H9 (cell line): ENCODE results near the gene TMEM26. TPM values are rescaled to one million over a fixed set of nuclear protein-coding genes. Genes with fewer than 3 reads are reported as not detected.

ENCODE experiments used
- DNase-seq: peaks from one replicate; pipeline ENCODE4 v3.0.0-alpha.2; 2017
- H2AFZ ChIP-seq: one replicate; pipeline ENCODE4 v1.6.1; 2013; ENCODE audit warnings: mild to moderate bottlenecking, low read length, control low read depth, moderate library complexity
- H2AK5ac ChIP-seq: 2 replicates; pipeline ENCODE4 v1.6.1; 2013; ENCODE audit warnings: low read length, control low read depth, mixed read lengths; ENCODE audit not compliant: insufficient read length
- H2BK120ac ChIP-seq: one replicate; pipeline ENCODE4 v1.6.1; 2013; ENCODE audit warnings: low read depth, mild to moderate bottlenecking, low read length, control low read depth, inconsistent platforms; ENCODE audit not compliant: poor library complexity, severe bottlenecking
- H2BK12ac ChIP-seq: 2 replicates; pipeline ENCODE4 v1.6.1; 2013; ENCODE audit warnings: low read length, control low read depth, mixed read lengths, low read depth; ENCODE audit not compliant: insufficient read length
- H2BK15ac ChIP-seq: 2 replicates; pipeline ENCODE4 v1.6.1; 2013; ENCODE audit warnings: low read depth, low read length, control low read depth
- H2BK20ac ChIP-seq: one replicate; pipeline ENCODE4 v1.6.1; 2013; ENCODE audit warnings: low read depth, mild to moderate bottlenecking, low read length, control low read depth, inconsistent platforms; ENCODE audit not compliant: poor library complexity, severe bottlenecking
- H2BK5ac ChIP-seq: 2 replicates; pipeline ENCODE4 v1.6.1; 2013; ENCODE audit warnings: low read length, control low read depth, mixed read lengths; ENCODE audit not compliant: insufficient read length
- H3K14ac ChIP-seq: 2 replicates; pipeline ENCODE4 v1.6.1; 2013; ENCODE audit warnings: low read length, control low read depth; ENCODE audit not compliant: insufficient read depth
- H3K18ac ChIP-seq: 2 replicates; pipeline ENCODE4 v1.6.1; 2013; ENCODE audit warnings: low read depth, mild to moderate bottlenecking, mixed read lengths, low read length, control low read depth; ENCODE audit not compliant: insufficient read length
- H3K23ac ChIP-seq: 2 replicates; pipeline ENCODE4 v1.6.1; 2013; ENCODE audit warnings: low read length, control low read depth, mixed read lengths, low read depth; ENCODE audit not compliant: insufficient read length
- H3K23me2 ChIP-seq: 2 replicates; pipeline ENCODE4 v1.6.1; 2013; ENCODE audit warnings: low read depth, mild to moderate bottlenecking, mixed read lengths, low read length, control low read depth; ENCODE audit not compliant: insufficient read length, poor library complexity, severe bottlenecking
- H3K27ac ChIP-seq: 2 replicates; pipeline ENCODE4 v1.5.1; 2013; ENCODE audit warnings: low read length, control low read depth, mixed read lengths, low read depth; ENCODE audit not compliant: insufficient read length
- H3K27me3 ChIP-seq: 2 replicates; pipeline ENCODE4 v1.6.1; 2013; ENCODE audit warnings: low read length, control low read depth, inconsistent platforms; ENCODE audit not compliant: insufficient read depth
- H3K4ac ChIP-seq: 2 replicates; pipeline ENCODE4 v1.6.1; 2013; ENCODE audit warnings: low read depth, mild to moderate bottlenecking, control low read depth, inconsistent platforms, low read length, moderate library complexity
- H3K4me1 ChIP-seq: 2 replicates; pipeline ENCODE4 v1.6.1; 2013; ENCODE audit warnings: low read length, control low read depth, inconsistent platforms; ENCODE audit not compliant: insufficient read depth
- H3K4me2 ChIP-seq: 2 replicates; pipeline ENCODE4 v1.6.1; 2013; ENCODE audit warnings: low read length, control low read depth, mixed read lengths; ENCODE audit not compliant: insufficient read length, insufficient read depth
- H3K56ac ChIP-seq: 2 replicates; pipeline ENCODE4 v1.6.1; 2013; ENCODE audit warnings: low read depth, mild to moderate bottlenecking, mixed read lengths, low read length, control low read depth; ENCODE audit not compliant: insufficient read length
- H3K79me1 ChIP-seq: 2 replicates; pipeline ENCODE4 v1.6.1; 2013; ENCODE audit warnings: low read depth, mild to moderate bottlenecking, moderate library complexity, low read length, control low read depth, inconsistent platforms; ENCODE audit not compliant: insufficient read depth, poor library complexity, severe bottlenecking
- H3K79me2 ChIP-seq: 2 replicates; pipeline ENCODE4 v1.6.1; 2013; ENCODE audit warnings: low read length, control low read depth, inconsistent platforms; ENCODE audit not compliant: insufficient read depth
- H3K9ac ChIP-seq: 2 replicates; pipeline ENCODE4 v1.6.1; 2013; ENCODE audit warnings: low read length, control low read depth, mixed read lengths; ENCODE audit not compliant: insufficient read length; ENCODE audit errors: extremely low read depth
- H3K9me3 ChIP-seq: one replicate; pipeline ENCODE4 v1.6.1; 2013; ENCODE audit warnings: low read depth, low read length, inconsistent platforms; ENCODE audit not compliant: control insufficient read depth
- H3T11ph ChIP-seq: one replicate; pipeline ENCODE4 v1.6.1; 2013; ENCODE audit warnings: mild to moderate bottlenecking, low read length, control low read depth, inconsistent platforms
- H4K20me1 ChIP-seq: one replicate; pipeline ENCODE4 v1.6.1; 2013; ENCODE audit not compliant: control insufficient read depth, insufficient read length, insufficient read depth
- H4K5ac ChIP-seq: 2 replicates; pipeline ENCODE4 v1.6.1; 2013; ENCODE audit warnings: low read depth, mild to moderate bottlenecking, mixed read lengths, low read length, control low read depth; ENCODE audit not compliant: insufficient read length
- H4K8ac ChIP-seq: replicated peaks from 2 replicates; pipeline ENCODE4 v1.6.1; 2013; ENCODE audit warnings: low read length, control low read depth, mixed read lengths, low read depth; ENCODE audit not compliant: insufficient read length
- H4K91ac ChIP-seq: 2 replicates; pipeline ENCODE4 v1.6.1; 2013; ENCODE audit warnings: low read depth, mild to moderate bottlenecking, moderate library complexity, mixed read lengths, low read length, control low read depth; ENCODE audit not compliant: insufficient read length
- H3K27ac Mint-ChIP-seq, 3 experiments: 2 replicates in 2 of 3; 3 replicates in 1 of 3; pipeline ENCODE4 v1.8.0; 2020 to 2021; ENCODE audit warnings: mixed read lengths in 3 of 3, mild to moderate bottlenecking in 1 of 3, moderate library complexity in 1 of 3
- H3K27me3 Mint-ChIP-seq: 2 replicates; pipeline ENCODE4 v1.8.0; 2021; ENCODE audit warnings: low read depth, mild to moderate bottlenecking, moderate library complexity, mixed read lengths
- H3K36me3 Mint-ChIP-seq, 3 experiments: 2 replicates in 2 of 3; 3 replicates in 1 of 3; pipeline ENCODE4 v1.8.0; 2020 to 2021; ENCODE audit warnings: low read depth in 3 of 3, mixed read lengths in 3 of 3; ENCODE audit not compliant: insufficient read depth in 1 of 3
- H3K4me1 Mint-ChIP-seq, 2 experiments: 2 replicates each; pipeline ENCODE4 v1.8.0; 2020; ENCODE audit warnings: mixed read lengths in 2 of 2
- H3K4me3 Mint-ChIP-seq, 2 experiments: 2 replicates in 1 of 2; 3 replicates in 1 of 2; pipeline ENCODE4 v1.8.0; 2020 to 2021; ENCODE audit warnings: mild to moderate bottlenecking in 2 of 2, mixed read lengths in 2 of 2, moderate library complexity in 1 of 2
- H3K9me3 Mint-ChIP-seq, 2 experiments: 2 replicates in 1 of 2; 3 replicates in 1 of 2; pipeline ENCODE4 v1.8.0; 2020; ENCODE audit warnings: mild to moderate bottlenecking in 2 of 2, mixed read lengths in 2 of 2, moderate library complexity in 1 of 2
- CTCF ChIP-seq: fragments of 200-600 bp; sonication (generic); conservative IDR thresholded peaks from 3 replicates; pipeline ENCODE4 v1.8.0; 2021; ENCODE audit warnings: antibody characterized with exemption, mild to moderate bottlenecking
- WGBS: extraction: QIAGEN DNeasy Blood & Tissue Kit; methylation state at CpG from one replicate; pipeline ENCODE4 v1.1.7; 2013; ENCODE audit warnings: missing lambda C conversion rate, low lambda C conversion rate, mixed read lengths; ENCODE audit not compliant: insufficient read length; ENCODE audit errors: extremely low coverage; 5-methylcytosine and 5-hydroxymethylcytosine counted together
- total RNA-seq: library from RNA; stranded (reverse); gene quantifications from 2 replicates; pipeline ENCODE4 v1.2.1, GENCODE V29; 2021

Gene TMEM26
- total RNA-seq, 1 experiment from 2014 or later: 0.15 TPM

- H3K4me1 Mint-ChIP-seq: no peaks in the 10 kb centered on the region
- Histone ChIP-seq H3K56ac (no peak overlapping the region), H3K79me2 (no peaks in the 10 kb centered on the region), H3K23me2 (no peaks in the 10 kb centered on the region), H2AFZ (no peak overlapping the region), H3K4ac (no peak overlapping the region), H2BK5ac (no peak overlapping the region), H2BK20ac (no peak overlapping the region), H4K20me1 (no peaks in the 10 kb centered on the region), H2AK5ac (no peak overlapping the region), H3K14ac (no peak overlapping the region), H3K27me3 (no peaks in the 10 kb centered on the region), H3K4me1 (no peaks in the 10 kb centered on the region), H2BK12ac (no peak overlapping the region), H3K9ac (no peak overlapping the region), H3K4me2 (no peak overlapping the region), H4K91ac (no peak overlapping the region), H4K5ac (no peak overlapping the region), H3K27ac (no peak overlapping the region), H4K8ac (no peak overlapping the region), H3K23ac (no peak overlapping the region), H2BK15ac (no peak overlapping the region), H3K9me3 (no peaks in the 10 kb centered on the region), H3K79me1 (no peaks in the 10 kb centered on the region), H2BK120ac (no peak overlapping the region), H3K18ac (no peak overlapping the region), H3T11ph (no peak overlapping the region)
- peaks cover 0 to 1% of the 10 kb centered on the region in 2 experiments; a peak in 1 of 5 replicates for H3K9me3 Mint-ChIP-seq
- H3K27ac Mint-ChIP-seq: no peak overlapping the region
- H3K4me3 Mint-ChIP-seq: no peak overlapping the region
- H3K36me3 Mint-ChIP-seq: no peaks in the 10 kb centered on the region
- DNase-seq: no peak
- TF ChIP-seq CTCF: no peak
- no CpG with 5 or more reads among the region's 2 CpGs for WGBS
- H3K27me3 Mint-ChIP-seq: no peaks in the 10 kb centered on the region
These were observed 54.6 kb downstream of the TMEM26 start for GRCh38 chr10:61398366-61399129.
